ENCODE measurements around the gene CAPZA1. TPM values are rescaled to one million over a fixed set of nuclear protein-coding genes. Genes with fewer than 3 reads are reported as not detected.

CAPZA1 gene
- total RNA-seq, 1 experiment from 2014 or later, result 97.5 TPM

GRCh38 chr1:112702067-112702395, 82.4 kb downstream of the CAPZA1 start:
- 0 out of 2 replicates have a peak overlapping the region, but pooled peaks have one; percentile 3 for H3K27ac Mint-ChIP-seq
- ATAC-seq (no peak), DNase-seq (ENCODE audit: low spot score) (no peak)
- H3K4me3 Mint-ChIP-seq, result no peak overlapping the region; the same call in 1 of the 2 replicates
- TF ChIP-seq, protein P1, sequence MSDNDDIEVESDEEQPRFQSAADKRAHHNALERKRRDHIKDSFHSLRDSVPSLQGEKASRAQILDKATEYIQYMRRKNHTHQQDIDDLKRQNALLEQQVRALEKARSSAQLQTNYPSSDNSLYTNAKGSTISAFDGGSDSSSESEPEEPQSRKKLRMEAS (CRISPR knock-in tag; IDR thresholded peaks at IDR 0.05), result no peak
- no peak for TF ChIP-seq NFE2L1 (CRISPR knock-in tag; IDR thresholded peaks at IDR 0.05)
- TF ChIP-seq RELA (CRISPR knock-in tag; IDR thresholded peaks at IDR 0.05; ENCODE audit: borderline replicate concordance), result no peak
- TF ChIP-seq GTF2I (CRISPR knock-in tag; conservative IDR thresholded peaks at IDR 0.05), result no peak
- no peak for TF ChIP-seq ETV6 (CRISPR knock-in tag; IDR thresholded peaks at IDR 0.05)
- TF ChIP-seq E2F1 (CRISPR knock-in tag; IDR thresholded peaks at IDR 0.05), result no peak
- no peak for TF ChIP-seq ZNF232 (CRISPR knock-in tag; IDR thresholded peaks at IDR 0.05)
- no peak for TF ChIP-seq ZNF671 (CRISPR knock-in tag; IDR thresholded peaks at IDR 0.05)
- TF ChIP-seq IRF2 (CRISPR knock-in tag; IDR thresholded peaks at IDR 0.05; ENCODE audit: borderline replicate concordance, low read depth), result no peak
- H3K9me3 Mint-ChIP-seq, result no peaks in the 10 kb centered on the region
- ChIA-PET CTCF (interaction anchor here (1.5 kb wide), 1 partner anchor 29 kb away, joined by 3 read pairs; no protein-coding TSS in a partner anchor), POLR2A (interaction anchor here (1.4 kb wide), 1 partner anchor 27 kb away, joined by 7 read pairs; the partner anchor contains the start of gene MOV10)
- H3K4me1 Mint-ChIP-seq, result peaks cover 85% of the 10 kb centered on the region
- peaks cover 31% of the 10 kb centered on the region for H3K27me3 Mint-ChIP-seq (ENCODE audit: low read depth)
- H3K36me3 Mint-ChIP-seq, result peaks cover 41% of the 10 kb centered on the region

- ChIA-PET CTCF (interaction anchor here (1.5 kb wide), 1 partner anchor 30 kb away, joined by 3 read pairs; no protein-coding TSS in a partner anchor), POLR2A (interaction anchor here (1.4 kb wide), 1 partner anchor 28 kb away, joined by 7 read pairs; the partner anchor contains the start of gene MOV10)
- Mint-ChIP-seq H3K27ac (no peak overlapping the region), H3K4me1 (peaks cover 86% of the 10 kb centered on the region), H3K9me3 (no peaks in the 10 kb centered on the region), H3K36me3 (peaks cover 39% of the 10 kb centered on the region), H3K4me3 (no peak overlapping the region), H3K27me3 (ENCODE audit: low read depth) (peaks cover 32% of the 10 kb centered on the region)
- DNase-seq (ENCODE audit: low spot score) (no peak), ATAC-seq (no peak)
- no peak for TF ChIP-seq TP53 (CRISPR knock-in tag; IDR thresholded peaks at IDR 0.05)
- TF ChIP-seq EMX1 (CRISPR knock-in tag; IDR thresholded peaks at IDR 0.05), result no peak
- TF ChIP-seq, protein P2, sequence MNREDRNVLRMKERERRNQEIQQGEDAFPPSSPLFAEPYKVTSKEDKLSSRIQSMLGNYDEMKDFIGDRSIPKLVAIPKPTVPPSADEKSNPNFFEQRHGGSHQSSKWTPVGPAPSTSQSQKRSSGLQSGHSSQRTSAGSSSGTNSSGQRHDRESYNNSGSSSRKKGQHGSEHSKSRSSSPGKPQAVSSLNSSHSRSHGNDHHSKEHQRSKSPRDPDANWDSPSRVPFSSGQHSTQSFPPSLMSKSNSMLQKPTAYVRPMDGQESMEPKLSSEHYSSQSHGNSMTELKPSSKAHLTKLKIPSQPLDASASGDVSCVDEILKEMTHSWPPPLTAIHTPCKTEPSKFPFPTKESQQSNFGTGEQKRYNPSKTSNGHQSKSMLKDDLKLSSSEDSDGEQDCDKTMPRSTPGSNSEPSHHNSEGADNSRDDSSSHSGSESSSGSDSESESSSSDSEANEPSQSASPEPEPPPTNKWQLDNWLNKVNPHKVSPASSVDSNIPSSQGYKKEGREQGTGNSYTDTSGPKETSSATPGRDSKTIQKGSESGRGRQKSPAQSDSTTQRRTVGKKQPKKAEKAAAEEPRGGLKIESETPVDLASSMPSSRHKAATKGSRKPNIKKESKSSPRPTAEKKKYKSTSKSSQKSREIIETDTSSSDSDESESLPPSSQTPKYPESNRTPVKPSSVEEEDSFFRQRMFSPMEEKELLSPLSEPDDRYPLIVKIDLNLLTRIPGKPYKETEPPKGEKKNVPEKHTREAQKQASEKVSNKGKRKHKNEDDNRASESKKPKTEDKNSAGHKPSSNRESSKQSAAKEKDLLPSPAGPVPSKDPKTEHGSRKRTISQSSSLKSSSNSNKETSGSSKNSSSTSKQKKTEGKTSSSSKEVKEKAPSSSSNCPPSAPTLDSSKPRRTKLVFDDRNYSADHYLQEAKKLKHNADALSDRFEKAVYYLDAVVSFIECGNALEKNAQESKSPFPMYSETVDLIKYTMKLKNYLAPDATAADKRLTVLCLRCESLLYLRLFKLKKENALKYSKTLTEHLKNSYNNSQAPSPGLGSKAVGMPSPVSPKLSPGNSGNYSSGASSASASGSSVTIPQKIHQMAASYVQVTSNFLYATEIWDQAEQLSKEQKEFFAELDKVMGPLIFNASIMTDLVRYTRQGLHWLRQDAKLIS (CRISPR knock-in tag; IDR thresholded peaks at IDR 0.05; ENCODE audit: borderline replicate concordance), result no peak
- TF ChIP-seq GTF2I (CRISPR knock-in tag; conservative IDR thresholded peaks at IDR 0.05), result no peak
- TF ChIP-seq ATF2 (CRISPR knock-in tag; IDR thresholded peaks at IDR 0.05; ENCODE audit: borderline replicate concordance, low read depth), result no peak
These were observed 83.0 kb downstream of the CAPZA1 start for GRCh38 chr1:112702420-112703261.

DNA sequence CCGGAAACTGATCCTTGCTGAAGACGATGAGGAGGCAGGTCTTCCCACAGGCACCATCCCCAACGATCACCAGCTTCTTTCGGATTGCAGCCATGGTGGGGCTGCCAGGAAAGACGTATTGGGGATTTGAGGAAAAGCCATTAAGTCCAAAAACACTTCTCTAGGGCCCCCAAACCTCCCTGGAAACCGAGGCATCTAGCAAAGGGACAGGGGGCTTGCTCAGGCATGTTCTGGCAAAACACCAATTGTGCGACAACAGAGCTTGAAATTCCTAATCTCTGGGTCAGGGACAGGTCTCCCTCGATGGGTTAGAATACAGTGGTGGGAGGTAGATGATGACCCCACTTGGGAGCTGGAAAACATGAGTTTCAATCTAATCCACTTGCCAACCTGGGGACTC, 84.1 kb downstream of the CAPZA1 start:
- no peak for DNase-seq (ENCODE audit: low spot score)
- Mint-ChIP-seq H3K4me3 (peak overlapping the region; percentile 73; the same call in 1 of the 2 replicates), H3K27me3 (ENCODE audit: low read depth) (peaks cover 37% of the 10 kb centered on the region), H3K9me3 (no peaks in the 10 kb centered on the region), H3K4me1 (peaks cover 82% of the 10 kb centered on the region), H3K36me3 (peaks cover 28% of the 10 kb centered on the region), H3K27ac (no peak overlapping the region)
- ChIA-PET POLR2A (interaction anchor here (0.7 to 2.3 kb wide), 3 partner anchors 10 to 308 kb away, joined by 3 to 11 read pairs (median 3); partner anchors contain the start of gene MOV10), CTCF (interaction anchor here (0.6 to 2.3 kb wide), 9 partner anchors 12 to 552 kb away, joined by 3 to 21 read pairs (median 8); partner anchors contain the start of genes CTTNBP2NL, MOV10 and PPM1J)
- ATAC-seq, result no peak
- TF ChIP-seq, protein P3, sequence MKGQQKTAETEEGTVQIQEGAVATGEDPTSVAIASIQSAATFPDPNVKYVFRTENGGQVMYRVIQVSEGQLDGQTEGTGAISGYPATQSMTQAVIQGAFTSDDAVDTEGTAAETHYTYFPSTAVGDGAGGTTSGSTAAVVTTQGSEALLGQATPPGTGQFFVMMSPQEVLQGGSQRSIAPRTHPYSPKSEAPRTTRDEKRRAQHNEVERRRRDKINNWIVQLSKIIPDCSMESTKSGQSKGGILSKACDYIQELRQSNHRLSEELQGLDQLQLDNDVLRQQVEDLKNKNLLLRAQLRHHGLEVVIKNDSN (CRISPR knock-in tag; IDR thresholded peaks at IDR 0.05), result no peak
- TF ChIP-seq SMAD3 (CRISPR knock-in tag; IDR thresholded peaks at IDR 0.05; ENCODE audit: borderline replicate concordance) (no peak), NFYB (CRISPR knock-in tag; conservative IDR thresholded peaks at IDR 0.05; ENCODE audit: low read depth) (no peak), ESRRA (CRISPR knock-in tag; IDR thresholded peaks at IDR 0.05; ENCODE audit: borderline replicate concordance) (no peak), NFATC4 (CRISPR knock-in tag; IDR thresholded peaks at IDR 0.05) (no peak), SMAD4 (CRISPR knock-in tag; IDR thresholded peaks at IDR 0.05) (no peak), NR1H2 (CRISPR knock-in tag; IDR thresholded peaks at IDR 0.05) (no peak)
- TF ChIP-seq, protein P4, sequence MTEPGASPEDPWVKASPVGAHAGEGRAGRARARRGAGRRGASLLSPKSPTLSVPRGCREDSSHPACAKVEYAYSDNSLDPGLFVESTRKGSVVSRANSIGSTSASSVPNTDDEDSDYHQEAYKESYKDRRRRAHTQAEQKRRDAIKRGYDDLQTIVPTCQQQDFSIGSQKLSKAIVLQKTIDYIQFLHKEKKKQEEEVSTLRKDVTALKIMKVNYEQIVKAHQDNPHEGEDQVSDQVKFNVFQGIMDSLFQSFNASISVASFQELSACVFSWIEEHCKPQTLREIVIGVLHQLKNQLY (CRISPR knock-in tag; IDR thresholded peaks at IDR 0.05), result no peak
- TF ChIP-seq, protein P5, sequence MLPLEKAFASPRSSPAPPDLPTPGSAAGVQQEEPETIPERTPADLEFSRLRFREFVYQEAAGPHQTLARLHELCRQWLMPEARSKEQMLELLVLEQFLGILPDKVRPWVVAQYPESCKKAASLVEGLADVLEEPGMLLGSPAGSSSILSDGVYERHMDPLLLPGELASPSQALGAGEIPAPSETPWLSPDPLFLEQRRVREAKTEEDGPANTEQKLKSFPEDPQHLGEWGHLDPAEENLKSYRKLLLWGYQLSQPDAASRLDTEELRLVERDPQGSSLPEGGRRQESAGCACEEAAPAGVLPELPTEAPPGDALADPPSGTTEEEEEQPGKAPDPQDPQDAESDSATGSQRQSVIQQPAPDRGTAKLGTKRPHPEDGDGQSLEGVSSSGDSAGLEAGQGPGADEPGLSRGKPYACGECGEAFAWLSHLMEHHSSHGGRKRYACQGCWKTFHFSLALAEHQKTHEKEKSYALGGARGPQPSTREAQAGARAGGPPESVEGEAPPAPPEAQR (CRISPR knock-in tag; IDR thresholded peaks at IDR 0.05), result no peak
